CD4-positive, alpha-beta T cell treated with Interferon gamma for 1 hour (primary cell): Measurements from ENCODE around the gene COQ5.
A peak's percentile ranks its signal among the peaks of the same experiment; 100 is the strongest.
"Not testable (repeated sequence)": the region's sequence is repeated elsewhere in the genome, so short reads cannot be mapped to it uniquely, and the experiment has no call there.

Experiments
- DNase-seq: peaks from one replicate; pipeline ENCODE4 v3.0.0-alpha.2; 2020

Gene COQ5

GRCh38 chr12:120528861-120529525 is at the start of gene COQ5:
Gene COQ5, minus strand, starts transcription at chr12:120529158. Its CDS starts 17 bp downstream, at chr12:120529141.
- peak; percentile 83 for DNase-seq

DNA sequence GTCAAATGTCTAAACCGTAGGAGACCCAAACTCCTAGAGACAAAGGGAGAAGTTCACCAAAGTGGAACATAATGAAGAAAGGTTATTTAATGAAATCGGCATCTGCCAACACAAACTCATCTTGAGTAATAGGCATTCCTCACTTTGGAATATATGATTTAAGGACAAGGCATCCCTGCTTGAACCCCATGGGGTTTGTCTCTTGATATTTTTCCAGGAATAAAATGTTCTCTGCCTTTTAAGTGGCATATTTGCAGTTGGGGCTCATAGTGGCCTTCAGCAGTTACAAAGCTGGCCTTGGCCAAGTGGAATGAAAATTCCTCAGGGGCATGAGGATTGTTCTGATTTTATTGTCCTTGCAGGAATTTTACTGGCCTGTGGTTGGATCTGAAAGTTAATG is 45.1 kb upstream of the COQ5 start:
- no peak for DNase-seq

DNA sequence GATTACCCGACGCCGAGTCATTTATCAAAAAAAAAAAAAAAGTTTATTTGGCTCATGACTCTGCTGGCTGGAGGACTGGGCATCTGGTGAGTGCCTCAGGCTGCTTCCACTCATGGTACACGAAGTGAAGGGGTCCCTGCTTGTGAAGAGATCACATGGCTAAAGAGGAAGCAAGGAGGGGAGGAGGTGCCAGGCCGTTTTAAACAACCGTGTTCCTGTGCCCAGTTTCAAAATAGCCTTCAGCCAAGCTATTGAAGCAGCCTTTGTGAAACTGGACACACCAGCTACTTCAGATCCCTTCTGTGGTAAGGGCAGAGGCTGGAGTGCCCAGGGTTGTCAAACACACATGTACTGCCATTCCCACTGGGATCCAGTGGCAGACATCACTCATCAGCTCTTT is 44.6 kb upstream of the COQ5 start:
- no peak for DNase-seq

- DNase-seq, result no peak
These were observed 42.3 kb upstream of the COQ5 start for GRCh38 chr12:120571299-120571698.

- DNase-seq, result no peak
These were observed 34.5 kb upstream of the COQ5 start for GRCh38 chr12:120563495-120563894.

GRCh38 chr12:120562906-120563305 is 33.9 kb upstream of the COQ5 start:
- no peak for DNase-seq

DNA sequence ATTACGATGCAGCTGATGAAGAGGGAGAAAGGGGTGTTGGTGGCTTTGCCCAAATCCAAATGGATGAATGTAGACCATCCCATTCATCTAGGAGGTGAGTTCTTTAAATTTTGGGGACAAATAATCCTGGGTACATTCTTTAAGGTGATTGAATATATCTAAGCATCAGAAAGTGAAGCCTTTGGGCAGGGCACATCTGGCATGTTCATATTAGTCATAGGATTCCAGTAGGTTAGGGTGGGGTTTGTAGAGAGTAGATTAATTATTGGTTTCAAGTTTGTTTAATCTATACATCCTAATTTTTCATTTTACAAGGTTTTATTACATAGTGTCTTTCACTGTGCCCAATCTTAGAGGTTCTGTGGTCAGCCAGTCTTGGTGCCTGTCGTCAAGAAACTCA is 28.6 kb upstream of the COQ5 start:
- no peak for DNase-seq

GRCh38 chr12:120554678-120555077 is 25.7 kb upstream of the COQ5 start:
- DNase-seq, result no peak

- DNase-seq, result no peak
These were observed 17.1 kb upstream of the COQ5 start for GRCh38 chr12:120546050-120546386.

- DNase-seq, result no peak
These were observed 15.7 kb upstream of the COQ5 start for GRCh38 chr12:120544691-120545090.

DNA sequence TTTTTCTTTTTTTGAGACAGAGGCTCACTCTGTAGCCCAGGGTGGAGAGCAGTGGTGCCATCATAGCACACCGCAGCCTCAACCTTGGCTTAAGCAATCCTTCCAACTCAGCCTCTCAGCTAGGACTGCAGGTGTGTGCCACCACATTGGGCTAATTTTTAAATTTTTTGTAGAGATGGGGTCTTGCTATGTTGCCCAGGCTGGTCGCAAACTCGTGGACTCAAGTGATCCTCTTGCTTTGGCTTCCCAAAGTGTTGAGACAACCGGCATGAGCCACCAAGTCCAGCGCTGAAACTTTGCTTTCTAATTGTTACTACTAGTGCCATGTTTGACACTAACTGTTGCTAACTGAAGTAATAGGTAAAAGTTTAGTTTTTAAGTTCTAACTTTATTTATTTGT is 13.2 kb upstream of the COQ5 start:
- no peak for DNase-seq

GRCh38 chr12:120540445-120540844 is 11.5 kb upstream of the COQ5 start:
- no peak for DNase-seq

- no peak for DNase-seq
These were observed 10.3 kb upstream of the COQ5 start for GRCh38 chr12:120539303-120539702.

DNA sequence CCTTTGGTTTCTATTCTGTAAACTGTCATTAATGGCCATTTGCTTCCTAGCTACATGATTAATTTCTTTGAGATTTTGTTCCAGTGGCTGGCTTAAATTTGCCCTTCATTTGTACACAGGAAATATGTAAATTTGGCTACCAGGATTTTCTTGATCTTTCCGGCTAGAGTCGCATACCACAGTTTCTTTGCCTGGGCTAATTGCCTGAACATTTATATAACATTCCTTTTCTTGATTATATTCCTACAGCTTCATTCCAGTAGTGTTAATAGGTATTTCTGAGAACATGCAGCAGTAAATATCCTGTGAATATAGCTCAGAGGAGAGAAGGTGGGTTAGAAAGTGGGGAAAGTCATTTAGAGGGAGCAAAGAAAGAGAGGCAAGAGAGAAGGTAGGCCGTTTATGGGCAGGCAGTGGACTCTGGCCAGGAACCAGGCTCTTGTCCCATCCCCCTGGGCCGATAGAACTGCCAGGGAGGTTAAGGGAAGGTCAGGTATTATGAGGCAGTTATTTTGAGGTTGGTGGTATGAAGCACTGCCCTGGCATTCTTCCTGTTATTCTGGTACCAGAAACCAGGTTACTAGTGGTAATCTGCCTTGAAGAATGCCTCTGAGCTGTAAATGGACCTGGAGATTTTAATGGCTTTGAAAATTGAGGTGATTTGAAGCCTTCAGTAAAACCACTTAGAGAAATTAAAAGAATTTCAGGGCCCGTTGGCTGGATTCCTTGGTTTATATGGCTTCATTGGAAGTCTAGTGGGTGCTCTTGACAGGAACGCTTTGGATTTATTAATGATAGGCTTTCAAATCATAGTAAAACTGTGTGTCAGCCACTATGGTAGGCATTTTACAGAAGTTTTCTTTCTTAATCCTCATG is 9.6 kb upstream of the COQ5 start:
- no peak for DNase-seq

- no peak for DNase-seq
These were observed 8.9 kb upstream of the COQ5 start for GRCh38 chr12:120537856-120538220.

DNA sequence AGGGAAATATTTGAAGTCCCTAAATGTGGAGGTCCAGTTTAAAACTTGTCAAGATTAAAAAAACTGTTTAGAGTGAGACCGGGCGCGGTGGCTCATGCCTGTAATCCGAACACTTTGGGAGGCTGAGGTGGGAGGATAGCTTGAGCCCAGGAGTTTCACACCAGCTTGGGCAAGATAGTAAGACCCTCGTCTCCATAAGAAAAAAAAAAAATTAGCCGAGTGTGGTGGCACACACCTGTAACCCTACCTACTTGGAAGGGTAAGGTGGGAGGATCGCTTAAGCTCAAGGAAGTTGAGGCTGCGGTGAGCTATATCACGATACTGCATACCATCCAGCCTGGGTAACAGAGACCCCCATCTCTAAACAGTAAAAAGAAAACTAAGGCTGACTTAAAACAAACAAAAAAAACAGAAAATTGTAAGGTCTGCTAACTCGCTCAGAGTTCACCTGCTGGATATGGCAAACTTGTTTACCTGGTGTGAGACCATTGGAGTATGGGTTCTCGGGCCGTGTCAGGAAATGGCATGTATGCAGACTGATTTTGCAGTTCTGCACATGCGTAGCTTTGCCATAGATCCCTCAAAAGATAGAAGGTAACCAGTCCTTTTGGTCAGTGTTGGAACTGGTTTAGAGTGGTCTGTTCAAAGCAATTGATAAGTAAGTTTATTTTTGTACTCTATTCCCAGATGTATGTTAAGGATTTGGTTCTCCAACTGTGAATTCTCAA is 7.3 kb upstream of the COQ5 start:
- DNase-seq, result peak; percentile 14

DNA sequence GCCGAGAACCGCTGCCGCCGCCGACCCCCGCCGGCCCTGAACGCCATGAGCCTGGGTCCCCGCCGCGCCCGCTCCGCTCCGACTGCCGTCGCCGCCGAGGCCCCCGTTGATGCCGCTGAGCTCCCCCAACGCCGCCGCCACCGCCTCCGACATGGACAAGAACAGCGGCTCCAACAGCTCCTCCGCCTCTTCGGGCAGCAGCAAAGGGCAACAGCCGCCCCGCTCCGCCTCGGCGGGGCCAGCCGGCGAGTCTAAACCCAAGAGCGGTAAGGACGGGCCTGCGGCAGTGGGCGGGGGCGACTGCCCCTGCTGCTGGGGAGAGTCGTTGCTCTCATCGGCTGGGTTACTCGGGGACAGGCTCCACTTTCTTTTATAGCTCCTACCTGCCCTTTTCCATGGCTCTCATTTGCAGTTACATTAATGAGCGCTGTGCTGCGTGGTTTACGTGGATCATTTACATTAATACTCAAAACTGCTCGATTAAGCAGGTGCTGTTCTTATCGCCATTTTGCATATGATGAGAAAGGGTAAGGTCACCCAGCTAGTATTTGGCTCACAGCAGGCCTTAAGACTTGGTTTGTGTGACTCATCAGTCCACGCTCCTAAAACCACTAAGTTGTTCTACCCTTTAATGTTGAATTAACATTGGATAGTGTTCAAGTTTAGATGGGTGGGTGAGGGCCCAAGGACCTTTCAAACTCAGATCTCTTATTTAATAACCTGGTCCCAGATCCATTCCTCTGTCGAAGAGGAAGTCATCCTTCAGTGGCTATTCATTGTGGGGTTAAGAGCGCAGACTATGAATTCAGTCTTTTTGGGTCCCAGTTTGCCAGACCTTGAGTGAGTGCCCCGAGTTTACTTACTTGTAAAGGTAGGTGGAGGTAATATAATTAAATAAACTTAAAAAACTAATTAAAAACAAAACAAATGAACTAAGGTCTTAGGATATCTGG is 6.0 kb upstream of the COQ5 start:
- DNase-seq, result peak; percentile 53

GRCh38 chr12:120534203-120534702 is 5.3 kb upstream of the COQ5 start, which contains the start of gene RNF10:
Gene RNF10, plus strand, starts transcription at chr12:120534356. Its CDS starts 456 bp downstream, at chr12:120534812.
- peak; percentile 75 for DNase-seq

GRCh38 chr12:120532701-120533238 is 3.8 kb upstream of the COQ5 start:
- DNase-seq, result no peak

- DNase-seq, result not testable (repeated sequence)
These were observed 1.4 kb upstream of the COQ5 start for GRCh38 chr12:120530418-120530761.

DNA sequence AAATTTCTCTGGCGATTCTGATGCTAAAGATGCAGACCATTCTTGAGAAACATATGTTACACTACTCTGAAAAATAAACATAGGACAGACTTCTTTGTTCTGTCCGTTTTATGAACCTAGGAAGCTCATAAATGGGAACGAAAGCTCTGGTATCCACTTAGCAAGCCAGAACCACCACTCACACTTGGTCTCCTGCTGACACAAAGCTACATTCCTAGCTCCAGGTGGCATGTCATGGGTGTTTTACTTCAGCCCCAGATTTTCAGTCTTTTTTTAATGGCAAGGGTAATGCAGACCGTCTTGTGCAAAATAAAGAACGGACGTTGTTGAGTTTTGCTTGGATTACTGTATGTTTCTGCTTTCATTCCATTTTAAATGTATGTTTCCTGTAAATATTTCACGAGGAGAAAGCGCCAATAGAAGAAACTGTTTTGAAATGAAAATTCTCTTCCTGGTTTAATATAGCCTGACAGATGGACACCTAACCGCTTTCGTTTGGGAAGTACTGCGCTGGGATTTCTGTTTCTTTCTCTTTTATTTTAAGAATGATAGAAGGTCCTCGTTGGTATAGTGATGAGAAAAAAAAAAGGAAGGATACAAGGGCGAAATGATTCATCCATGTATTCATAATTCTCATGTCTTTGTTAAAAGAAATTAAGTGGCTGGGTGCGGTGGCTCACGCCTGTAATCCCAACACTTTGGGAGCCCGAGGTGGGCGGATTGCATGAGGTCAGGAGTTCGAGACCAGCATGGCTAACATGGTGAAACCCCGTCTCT is 871 bp upstream of the COQ5 start:
- no peak for DNase-seq
